HG03025 (cell line): ENCODE data around the gene C5orf52.
"Not testable (repeated sequence)": the region's sequence is repeated elsewhere in the genome, so short reads cannot be mapped to it uniquely, and the experiment has no call there.

ENCODE experiments used
- ATAC-seq: cut with Tn5 transposase; IDR thresholded peaks from one replicate; pipeline ENCODE4 v1.9.1; 2021; ENCODE audit warnings: mild to moderate bottlenecking, moderate library complexity; ENCODE audit not compliant: unreplicated experiment, low FRiP score

C5orf52 gene

GRCh38 chr5:157674351-157674750 lies 3.0 kb downstream of the C5orf52 start:
- not testable (repeated sequence) for ATAC-seq

GRCh38 chr5:157677931-157678330 lies 6.6 kb downstream of the C5orf52 start:
- no peak for ATAC-seq

DNA sequence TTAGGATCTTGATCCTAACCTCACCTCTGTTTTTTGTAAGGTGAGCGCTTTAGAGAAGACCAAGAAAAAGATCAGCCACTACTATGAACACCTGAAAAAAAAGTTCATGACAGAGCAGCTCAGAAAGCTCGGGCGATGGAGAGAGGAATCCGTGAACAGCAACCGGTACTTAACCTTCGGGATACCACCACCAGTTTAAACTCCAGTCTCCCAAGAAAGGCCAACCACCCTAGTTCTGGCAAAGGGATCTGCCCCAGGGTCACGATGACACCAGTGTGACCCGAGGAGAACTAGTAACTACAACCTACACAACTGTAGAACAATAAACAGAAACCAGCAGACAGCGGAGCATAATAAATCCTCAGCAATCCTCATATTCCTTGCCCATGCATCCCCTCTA lies 8.5 kb downstream of the C5orf52 start:
- ATAC-seq, result no peak

GRCh38 chr5:157680239-157680638 lies 8.9 kb downstream of the C5orf52 start:
- ATAC-seq, result no peak

GRCh38 chr5:157681048-157681447 lies 9.7 kb downstream of the C5orf52 start:
- no peak for ATAC-seq

- ATAC-seq, result no peak
Observed at GRCh38 chr5:157682257-157682656, 10.9 kb downstream of the C5orf52 start.

DNA sequence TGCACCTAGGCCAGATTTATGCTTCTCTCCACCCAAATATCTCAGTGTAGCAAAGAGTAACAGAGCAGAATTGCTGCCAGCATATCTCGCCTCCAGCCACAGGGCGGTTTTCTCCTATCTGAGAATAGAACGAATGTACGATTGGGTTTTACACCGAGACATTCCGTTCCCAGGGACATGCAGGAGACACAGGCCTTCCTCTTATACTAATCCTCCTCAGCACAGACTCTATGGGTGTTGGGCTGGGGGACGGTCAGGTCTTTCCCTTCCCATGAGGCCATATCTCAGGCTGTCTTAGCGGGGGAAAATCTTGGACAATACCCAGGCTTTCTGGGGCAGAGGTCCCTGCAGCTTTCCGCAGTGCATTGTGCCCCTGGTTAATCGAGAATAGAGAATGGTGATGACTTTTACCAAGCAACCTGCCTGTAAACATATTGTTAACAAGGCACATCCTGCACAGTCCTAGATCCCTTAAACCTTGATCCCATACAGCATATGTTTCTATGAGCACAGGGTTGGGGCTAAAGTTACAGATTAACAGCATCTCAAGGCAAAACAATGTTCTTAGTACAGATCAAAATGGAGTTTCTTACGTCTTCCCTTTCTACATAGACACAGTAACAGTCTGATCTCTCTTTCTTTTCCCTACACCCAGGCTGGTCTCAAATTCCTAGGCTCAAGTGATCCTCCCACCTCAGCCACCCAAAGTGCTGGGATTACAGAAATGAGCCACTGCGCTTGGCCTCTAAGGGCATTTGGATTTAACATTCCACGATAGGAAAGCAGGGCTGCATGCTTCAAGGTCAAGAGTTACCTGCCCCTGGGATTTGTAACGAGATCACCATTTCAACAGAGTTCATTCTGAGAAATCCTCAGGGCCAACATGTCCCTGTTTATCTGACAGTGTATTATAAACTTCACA lies 15.2 kb downstream of the C5orf52 start:
- ATAC-seq, result not testable (repeated sequence)

- ATAC-seq, result no peak
Observed at GRCh38 chr5:157687198-157687554, 15.8 kb downstream of the C5orf52 start.

DNA sequence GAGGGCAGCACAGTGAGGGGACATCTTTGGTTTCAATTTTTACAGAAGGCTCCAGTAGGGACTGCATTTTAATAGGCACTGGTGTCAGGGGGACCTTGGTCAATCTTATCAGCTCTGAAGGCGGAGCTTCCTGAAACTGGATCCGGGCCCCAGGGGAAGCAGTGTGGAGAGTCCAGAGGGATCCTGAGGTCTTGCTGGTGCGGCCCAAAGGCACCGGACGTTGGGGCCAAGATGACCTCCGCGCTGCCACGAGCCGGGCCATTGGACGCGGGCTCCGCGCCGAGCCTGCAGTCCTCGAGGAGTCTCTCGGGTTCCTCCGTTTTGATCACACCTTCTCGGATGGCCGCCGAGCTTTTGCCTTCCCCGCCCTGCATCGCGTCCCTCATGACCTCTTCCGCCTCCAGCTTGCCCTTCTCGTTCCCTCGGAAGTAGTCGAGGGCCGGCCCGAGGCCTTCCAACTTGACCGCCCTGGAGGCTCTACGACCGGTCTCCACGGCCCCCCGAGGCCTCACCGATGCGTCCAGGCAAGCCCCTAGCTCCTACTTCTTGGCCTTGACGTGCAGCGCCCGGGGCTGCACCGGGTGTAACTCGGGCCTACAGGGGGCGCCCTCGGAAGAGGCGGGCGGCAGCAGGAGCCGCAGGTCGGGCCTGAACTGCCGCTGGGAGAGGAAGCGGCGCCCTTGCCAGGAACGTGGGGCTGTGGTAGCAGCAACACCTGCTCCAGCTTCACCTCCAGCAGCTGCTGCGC lies 18.8 kb downstream of the C5orf52 start:
- ATAC-seq, result no peak

DNA sequence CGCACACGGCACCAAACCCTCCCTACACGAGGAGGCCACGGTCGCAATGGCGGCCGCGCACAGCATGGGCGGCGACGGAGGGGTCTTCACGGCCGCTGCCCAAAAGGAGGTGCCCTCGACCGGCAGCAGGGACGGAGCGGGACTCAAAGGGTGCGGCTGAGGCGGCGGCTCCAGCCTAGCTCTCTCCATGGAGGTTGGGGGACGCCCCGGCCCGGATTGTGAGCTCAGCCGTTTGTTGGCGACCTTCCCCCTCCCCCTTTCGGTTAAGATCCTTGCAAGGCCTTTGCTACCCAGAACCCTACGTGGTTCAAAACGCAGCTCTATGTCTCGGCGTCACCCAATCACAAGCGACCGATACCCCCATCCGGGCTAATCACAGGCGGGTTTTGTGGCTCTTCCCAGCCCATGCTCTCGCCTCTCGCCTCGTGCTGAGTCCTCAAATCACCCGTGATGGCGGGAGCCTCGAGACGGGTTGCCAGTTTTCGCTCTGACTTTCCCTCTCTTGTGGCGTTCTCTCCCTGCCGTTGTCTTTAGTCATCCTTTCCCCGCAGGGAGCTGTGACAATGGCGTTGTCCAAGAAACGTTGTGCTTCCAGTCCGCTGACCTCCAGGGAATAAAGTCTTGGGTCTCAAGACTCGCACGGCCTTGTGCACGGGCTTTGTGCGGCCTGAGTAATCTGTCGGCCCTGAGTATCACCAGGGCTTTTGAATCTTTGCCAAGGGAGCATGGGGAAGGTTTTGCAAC lies 19.5 kb downstream of the C5orf52 start:
- no peak for ATAC-seq

GRCh38 chr5:157693816-157694215 lies 22.5 kb downstream of the C5orf52 start:
- ATAC-seq, result not testable (repeated sequence)

DNA sequence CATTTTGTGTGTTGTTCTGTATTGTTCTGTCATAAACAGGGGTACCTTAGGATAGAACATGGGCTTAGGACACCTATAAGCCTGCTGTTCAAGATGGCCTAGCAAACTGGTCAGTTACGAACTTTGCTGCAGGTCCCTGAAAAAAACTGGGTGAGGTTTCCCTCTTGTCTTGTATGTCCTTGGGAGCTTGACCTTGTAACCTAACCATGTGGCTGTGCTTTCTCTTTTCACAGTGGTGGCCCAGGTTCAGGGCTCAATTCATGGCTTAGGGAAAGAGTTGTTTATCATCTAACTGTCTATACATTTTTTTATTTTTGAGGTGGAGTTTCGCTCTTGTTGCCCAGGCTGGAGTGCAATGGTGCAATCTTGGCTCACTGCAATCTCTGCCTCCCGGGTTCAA lies 24.8 kb downstream of the C5orf52 start:
- not testable (repeated sequence) for ATAC-seq

- not testable (repeated sequence) for ATAC-seq
Observed at GRCh38 chr5:157698674-157699073, 27.3 kb downstream of the C5orf52 start.

- ATAC-seq, result no peak
Observed at GRCh38 chr5:157703736-157704135, 32.4 kb downstream of the C5orf52 start.

- ATAC-seq, result no peak
Observed at GRCh38 chr5:157708866-157709265, 37.5 kb downstream of the C5orf52 start.

DNA sequence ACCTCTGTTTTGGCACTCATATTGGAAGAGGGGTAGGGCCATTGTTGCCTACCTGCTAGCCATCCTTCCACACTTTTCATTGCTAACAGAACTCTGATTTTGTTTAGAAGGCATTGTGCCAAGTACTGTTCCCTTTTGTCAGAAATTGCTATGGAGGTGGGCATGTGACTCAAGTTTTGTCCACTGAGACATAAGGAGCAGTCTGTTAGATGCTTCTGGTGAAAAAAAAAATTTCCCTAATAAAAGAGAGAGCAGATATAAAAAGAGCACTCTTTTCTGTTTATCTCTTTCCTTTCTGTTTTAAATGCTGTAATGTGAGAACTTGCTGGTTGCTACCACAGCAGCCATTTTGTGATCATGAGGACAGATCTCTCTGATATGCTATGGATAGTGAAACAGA lies 38.0 kb downstream of the C5orf52 start:
- ATAC-seq, result no peak

GRCh38 chr5:157710431-157710830 lies 39.1 kb downstream of the C5orf52 start:
- no peak for ATAC-seq

DNA sequence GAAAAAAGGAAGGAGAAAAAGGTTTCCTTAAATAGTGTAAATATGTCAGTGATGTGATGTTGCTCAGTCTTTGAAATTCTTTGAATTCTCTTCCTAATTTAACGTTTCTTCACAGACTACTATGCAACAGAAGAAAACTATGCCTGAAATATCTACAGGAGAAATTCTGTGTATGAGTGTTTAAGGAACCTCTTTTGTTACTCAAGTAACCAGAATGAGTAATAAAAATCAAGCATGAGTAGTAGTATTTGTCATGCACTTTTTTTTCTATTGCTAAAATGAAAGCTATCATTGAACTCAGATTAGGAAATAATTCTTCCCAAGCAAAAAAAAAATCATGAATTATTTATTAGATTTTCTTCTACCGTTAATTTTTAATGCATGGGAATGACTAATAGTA lies 39.5 kb downstream of the C5orf52 start:
- no peak for ATAC-seq

DNA sequence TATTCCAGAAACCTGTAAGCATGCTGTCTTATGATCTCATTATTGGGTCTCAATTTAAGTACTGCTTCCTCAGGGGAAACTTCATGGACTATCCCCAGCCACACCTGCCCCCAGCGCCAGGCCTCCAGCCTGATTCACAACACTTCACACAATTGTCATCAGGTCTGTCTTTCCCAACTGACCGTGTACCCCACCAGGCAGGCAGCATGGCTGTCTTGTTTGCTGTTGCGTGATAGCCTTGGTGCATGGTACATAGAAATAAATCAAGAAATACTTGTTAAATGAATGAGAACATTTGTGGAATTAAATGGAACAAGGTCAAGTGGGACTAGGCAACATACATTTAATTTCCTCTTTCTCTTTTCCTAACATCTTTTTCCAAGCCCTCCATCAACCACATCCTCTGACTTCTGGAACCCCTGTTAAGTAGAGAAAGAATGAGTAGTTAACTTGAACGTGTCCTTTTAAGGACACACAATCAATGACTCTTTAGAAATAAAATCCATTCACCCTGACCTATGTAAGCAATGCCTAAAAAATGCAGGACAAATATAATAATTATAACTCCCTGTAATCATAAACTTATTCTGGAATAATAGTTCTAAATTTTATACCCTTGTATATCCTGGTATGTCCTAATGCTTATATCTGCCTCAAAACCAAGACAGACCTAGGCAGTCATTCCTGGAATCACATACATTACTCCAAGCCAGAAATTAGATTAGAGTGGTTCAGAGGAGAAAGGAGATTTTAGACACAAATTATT lies 42.7 kb downstream of the C5orf52 start:
- ATAC-seq, result no peak

DNA sequence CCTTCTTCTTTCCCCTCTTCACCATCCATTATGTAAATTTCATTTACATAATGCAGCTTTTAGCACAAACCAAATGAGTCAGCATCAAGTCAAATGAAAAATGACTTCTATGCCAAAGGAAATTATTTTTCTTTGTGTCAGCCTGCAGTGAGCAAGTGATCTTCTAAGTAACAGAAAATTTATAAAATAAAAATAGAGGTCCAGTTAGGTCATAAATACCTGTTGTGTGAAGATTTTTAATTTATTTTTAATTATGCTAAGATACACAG lies 43.2 kb downstream of the C5orf52 start:
- no peak for ATAC-seq

GRCh38 chr5:157718519-157718918 lies 47.2 kb downstream of the C5orf52 start:
- ATAC-seq, result no peak
